SK-N-SH (cell line): Measurements from ENCODE around the gene DENND1A.

Source experiments
- CHD2 ChIP-seq: fragments of 150-350 bp; IDR thresholded peaks from 2 replicates; pipeline ENCODE4 v1.6.1; 2018; ENCODE audit warnings: low read length; ENCODE audit not compliant: partially characterized antibody
- CTCF ChIP-seq: fragments of 200-600 bp; sonication (generic); IDR thresholded peaks from 2 replicates; pipeline ENCODE4 v1.6.1; 2017; ENCODE audit warnings: antibody characterized with exemption, mild to moderate bottlenecking, moderate library complexity
- EZH2phosphoT487 ChIP-seq: fragments of 200-600 bp; sonication (generic); IDR thresholded peaks from 2 replicates; pipeline ENCODE4 v1.6.1; 2017; ENCODE audit warnings: low read depth, mixed run types, mild to moderate bottlenecking, antibody characterized with exemption, moderate library complexity, borderline replicate concordance
- FOXJ3 ChIP-seq: sonication (generic); formaldehyde crosslinking; IDR thresholded peaks from 2 replicates; pipeline ENCODE4 v1.5.1; 2020; ENCODE audit warnings: mild to moderate bottlenecking, missing genetic modification reagents
- GABPA ChIP-seq: IDR thresholded peaks from 2 replicates; pipeline ENCODE4 v1.4.0; 2012; ENCODE audit warnings: low read depth, mild to moderate bottlenecking
- JUND ChIP-seq: IDR thresholded peaks from 2 replicates; pipeline ENCODE4 v1.4.0; 2012
- MAX ChIP-seq: IDR thresholded peaks from 2 replicates; pipeline ENCODE4 v1.4.0; 2012; ENCODE audit warnings: low read depth
- MXI1 ChIP-seq: IDR thresholded peaks from 2 replicates; pipeline ENCODE4 v1.6.1; 2012; ENCODE audit warnings: mild to moderate bottlenecking, low read depth, low read length, improper control_type of control experiment
- RAD21 ChIP-seq: IDR thresholded peaks from 2 replicates; pipeline ENCODE4 v1.6.1; 2012; ENCODE audit warnings: mild to moderate bottlenecking, low read length
- TF ChIP-seq, protein P1 (sequence below): IDR thresholded peaks from 2 replicates; pipeline ENCODE4 v1.6.1; 2012; ENCODE audit warnings: mild to moderate bottlenecking, low read depth, low read length, moderate library complexity
- TF ChIP-seq, protein P2 (sequence below): fragments of 150-350 bp; IDR thresholded peaks from 2 replicates; pipeline ENCODE4 v1.6.1; 2017; ENCODE audit warnings: antibody characterized with exemption, low read length, low read depth, borderline replicate concordance

GRCh38 chr9:123358181-123358905 lies 571.6 kb downstream of the DENND1A start:
- TF ChIP-seq EZH2phosphoT487 (no peak), CTCF (no peak), MXI1 (no peak), GABPA (no peak), RAD21 (no peak), JUND (no peak), CHD2 (no peak), FOXJ3 (no peak), MAX (no peak)
- TF ChIP-seq, protein P1, sequence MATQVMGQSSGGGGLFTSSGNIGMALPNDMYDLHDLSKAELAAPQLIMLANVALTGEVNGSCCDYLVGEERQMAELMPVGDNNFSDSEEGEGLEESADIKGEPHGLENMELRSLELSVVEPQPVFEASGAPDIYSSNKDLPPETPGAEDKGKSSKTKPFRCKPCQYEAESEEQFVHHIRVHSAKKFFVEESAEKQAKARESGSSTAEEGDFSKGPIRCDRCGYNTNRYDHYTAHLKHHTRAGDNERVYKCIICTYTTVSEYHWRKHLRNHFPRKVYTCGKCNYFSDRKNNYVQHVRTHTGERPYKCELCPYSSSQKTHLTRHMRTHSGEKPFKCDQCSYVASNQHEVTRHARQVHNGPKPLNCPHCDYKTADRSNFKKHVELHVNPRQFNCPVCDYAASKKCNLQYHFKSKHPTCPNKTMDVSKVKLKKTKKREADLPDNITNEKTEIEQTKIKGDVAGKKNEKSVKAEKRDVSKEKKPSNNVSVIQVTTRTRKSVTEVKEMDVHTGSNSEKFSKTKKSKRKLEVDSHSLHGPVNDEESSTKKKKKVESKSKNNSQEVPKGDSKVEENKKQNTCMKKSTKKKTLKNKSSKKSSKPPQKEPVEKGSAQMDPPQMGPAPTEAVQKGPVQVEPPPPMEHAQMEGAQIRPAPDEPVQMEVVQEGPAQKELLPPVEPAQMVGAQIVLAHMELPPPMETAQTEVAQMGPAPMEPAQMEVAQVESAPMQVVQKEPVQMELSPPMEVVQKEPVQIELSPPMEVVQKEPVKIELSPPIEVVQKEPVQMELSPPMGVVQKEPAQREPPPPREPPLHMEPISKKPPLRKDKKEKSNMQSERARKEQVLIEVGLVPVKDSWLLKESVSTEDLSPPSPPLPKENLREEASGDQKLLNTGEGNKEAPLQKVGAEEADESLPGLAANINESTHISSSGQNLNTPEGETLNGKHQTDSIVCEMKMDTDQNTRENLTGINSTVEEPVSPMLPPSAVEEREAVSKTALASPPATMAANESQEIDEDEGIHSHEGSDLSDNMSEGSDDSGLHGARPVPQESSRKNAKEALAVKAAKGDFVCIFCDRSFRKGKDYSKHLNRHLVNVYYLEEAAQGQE: no peak
- TF ChIP-seq, protein P2, sequence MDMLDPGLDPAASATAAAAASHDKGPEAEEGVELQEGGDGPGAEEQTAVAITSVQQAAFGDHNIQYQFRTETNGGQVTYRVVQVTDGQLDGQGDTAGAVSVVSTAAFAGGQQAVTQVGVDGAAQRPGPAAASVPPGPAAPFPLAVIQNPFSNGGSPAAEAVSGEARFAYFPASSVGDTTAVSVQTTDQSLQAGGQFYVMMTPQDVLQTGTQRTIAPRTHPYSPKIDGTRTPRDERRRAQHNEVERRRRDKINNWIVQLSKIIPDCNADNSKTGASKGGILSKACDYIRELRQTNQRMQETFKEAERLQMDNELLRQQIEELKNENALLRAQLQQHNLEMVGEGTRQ: no peak
